ENCODE results near the gene PPL.

PPL gene

GRCh38 chr16:4893103-4893862 lies 43.7 kb downstream of the PPL start:
- H3K27me3 ChIP-seq (replicated peaks), result no peaks in the 10 kb centered on the region
- in situ Hi-C loops (cut with HindIII; ENCODE audit: low pct_ligation_motif_present, low sequenced_read_pairs), result no loop called here
- no peak overlapping the region for H3K4me3 ChIP-seq (ENCODE audit: low read depth, low read length)
- H3K27ac ChIP-seq, result no peak overlapping the region
- no peak for TF ChIP-seq CTCF (IDR thresholded peaks at IDR 0.05; ENCODE audit: low read depth, low read length, missing control alignments)
- no peaks in the 10 kb centered on the region for H3K36me3 ChIP-seq (replicated peaks)
- no peak for DNase-seq

- H3K36me3 ChIP-seq (replicated peaks), result no peaks in the 10 kb centered on the region
Measured at GRCh38 chr16:4892361-4893102, 44.4 kb downstream of the PPL start.

DNA sequence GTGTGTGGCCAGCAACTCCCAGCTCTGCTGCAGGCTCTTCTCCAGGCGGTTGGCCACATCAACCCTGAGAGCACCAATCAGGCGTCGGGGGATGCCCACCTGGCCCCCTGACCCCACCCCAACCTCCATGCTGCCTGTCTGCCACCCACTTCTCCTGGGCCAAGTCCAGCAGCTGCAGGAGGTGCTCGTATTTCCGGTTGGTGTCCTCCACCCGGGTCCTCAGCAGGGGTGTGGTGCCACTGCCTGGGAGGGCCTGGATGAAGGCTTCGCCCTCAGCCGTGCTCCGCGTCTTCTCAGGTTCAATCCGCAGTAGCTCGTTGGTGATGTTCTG lies 45.1 kb downstream of the PPL start:
- H3K36me3 ChIP-seq (replicated peaks), result peaks cover 2% of the 10 kb centered on the region
- H3K27ac ChIP-seq, result no peak overlapping the region
- H3K4me3 ChIP-seq (ENCODE audit: low read depth, low read length), result no peak overlapping the region
- DNase-seq, result no peak
- no peaks in the 10 kb centered on the region for H3K27me3 ChIP-seq (replicated peaks)
- TF ChIP-seq CTCF (IDR thresholded peaks at IDR 0.05; ENCODE audit: low read depth, low read length, missing control alignments), result no peak
- in situ Hi-C loops (cut with HindIII; ENCODE audit: low pct_ligation_motif_present, low sequenced_read_pairs), result no loop called here

More at GRCh38 chr16:4892361-4893102, 44.4 kb downstream of the PPL start:
- no peak for TF ChIP-seq CTCF (IDR thresholded peaks at IDR 0.05; ENCODE audit: low read depth, low read length, missing control alignments)
- in situ Hi-C loops (cut with HindIII; ENCODE audit: low pct_ligation_motif_present, low sequenced_read_pairs), result no loop called here
- Histone ChIP-seq H3K27me3 (replicated peaks) (no peaks in the 10 kb centered on the region), H3K27ac (no peak overlapping the region), H3K4me3 (ENCODE audit: low read depth, low read length) (no peak overlapping the region)
- no peak for DNase-seq

GRCh38 chr16:4891097-4891885 lies 45.7 kb downstream of the PPL start:
- Histone ChIP-seq H3K27me3 (replicated peaks) (no peaks in the 10 kb centered on the region), H3K4me3 (ENCODE audit: low read depth, low read length) (no peak overlapping the region), H3K27ac (no peak overlapping the region), H3K36me3 (replicated peaks) (peaks cover 2% of the 10 kb centered on the region)
- DNase-seq, result no peak
- no peak for TF ChIP-seq CTCF (IDR thresholded peaks at IDR 0.05; ENCODE audit: low read depth, low read length, missing control alignments)
- in situ Hi-C loops (cut with HindIII; ENCODE audit: low pct_ligation_motif_present, low sequenced_read_pairs), result no loop called here

- in situ Hi-C loops (cut with HindIII; ENCODE audit: low pct_ligation_motif_present, low sequenced_read_pairs), result no loop called here
- no peak overlapping the region for H3K27ac ChIP-seq
- H3K36me3 ChIP-seq (replicated peaks), result peaks cover 5% of the 10 kb centered on the region
- DNase-seq, result no peak
- H3K27me3 ChIP-seq (replicated peaks), result no peaks in the 10 kb centered on the region
- TF ChIP-seq CTCF (IDR thresholded peaks at IDR 0.05; ENCODE audit: low read depth, low read length, missing control alignments), result no peak
- H3K4me3 ChIP-seq (ENCODE audit: low read depth, low read length), result no peak overlapping the region
Measured at GRCh38 chr16:4890686-4891085, 46.3 kb downstream of the PPL start.

Data from brain microvascular endothelial cell (primary cell).